ENCODE data around the gene PTPRK.

The PTPRK gene

DNA sequence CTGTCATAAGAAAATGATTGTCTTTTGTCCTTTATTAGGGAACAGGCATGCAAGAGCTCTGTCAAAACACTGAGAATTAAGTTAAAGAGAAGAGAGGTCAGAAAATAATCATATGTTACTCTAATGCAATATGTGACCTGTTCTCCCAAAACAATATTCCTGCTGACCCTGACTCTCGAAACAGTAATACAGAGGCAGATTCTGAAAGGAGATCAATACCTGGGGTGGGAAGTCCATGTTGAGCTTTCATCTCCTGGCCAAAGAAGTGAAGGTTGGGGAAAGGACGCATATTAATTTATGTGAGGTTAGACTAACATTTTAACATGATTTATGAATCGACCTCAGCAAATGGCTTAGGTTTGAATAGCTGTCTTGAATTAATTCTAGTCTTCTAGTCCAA, 243.0 kb downstream of the PTPRK start:
- DNase-seq = no peak

DNA sequence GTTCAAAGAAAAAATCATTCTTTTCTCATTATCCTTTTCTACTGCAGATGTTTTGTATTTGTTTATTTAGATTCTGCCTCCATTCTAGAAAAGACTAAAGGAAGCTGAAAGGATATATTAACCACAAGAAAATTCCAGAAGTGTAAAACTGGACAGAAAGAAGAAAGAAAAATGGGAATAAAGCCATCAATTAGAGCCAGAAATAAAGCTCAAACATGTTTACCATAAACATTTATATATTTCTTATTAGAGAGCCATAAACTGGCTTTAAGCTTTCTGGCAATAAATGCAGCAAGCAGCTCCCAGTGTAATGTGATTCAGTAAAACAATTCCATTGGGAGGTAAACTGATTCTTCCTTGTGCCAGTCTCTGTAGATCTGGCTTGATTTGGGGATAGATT, 244.1 kb downstream of the PTPRK start:
- no peak for DNase-seq

DNA sequence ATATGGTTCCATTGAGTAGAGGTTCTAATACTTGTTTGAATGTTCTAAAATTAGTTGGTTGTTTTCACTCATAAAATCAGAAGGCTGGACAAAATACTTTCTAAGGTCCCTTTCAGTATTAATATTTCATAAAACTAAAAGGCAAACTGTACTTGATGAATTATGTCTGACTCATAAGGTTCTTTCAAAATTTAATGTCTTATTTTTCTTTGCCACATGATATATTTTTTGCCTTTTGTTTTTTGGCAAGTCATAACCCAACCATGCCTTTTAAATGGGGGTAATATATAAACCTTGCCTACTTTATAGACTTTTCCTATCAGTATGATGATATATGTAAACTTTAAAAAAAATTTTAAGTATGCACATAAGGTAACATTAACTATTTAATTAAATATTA, 244.7 kb downstream of the PTPRK start:
- DNase-seq = no peak

DNA sequence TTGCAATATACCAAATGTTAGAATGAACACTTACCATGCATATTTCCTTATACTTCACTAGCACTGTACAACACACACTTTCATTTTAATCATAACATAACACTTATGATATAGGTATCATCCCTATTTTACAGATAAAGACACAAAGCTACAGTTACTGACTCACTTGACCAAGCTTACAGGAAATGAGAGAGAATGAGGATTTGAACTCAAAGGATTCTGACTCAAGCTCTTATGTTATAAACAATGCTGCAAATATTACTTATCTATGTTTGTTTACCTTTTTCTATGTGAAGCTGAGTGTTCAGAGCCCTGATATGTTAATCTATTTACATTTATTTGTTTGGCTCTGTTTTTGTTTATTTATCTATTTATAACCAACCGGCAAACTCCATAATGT, 245.4 kb downstream of the PTPRK start:
- DNase-seq = no peak

DNA sequence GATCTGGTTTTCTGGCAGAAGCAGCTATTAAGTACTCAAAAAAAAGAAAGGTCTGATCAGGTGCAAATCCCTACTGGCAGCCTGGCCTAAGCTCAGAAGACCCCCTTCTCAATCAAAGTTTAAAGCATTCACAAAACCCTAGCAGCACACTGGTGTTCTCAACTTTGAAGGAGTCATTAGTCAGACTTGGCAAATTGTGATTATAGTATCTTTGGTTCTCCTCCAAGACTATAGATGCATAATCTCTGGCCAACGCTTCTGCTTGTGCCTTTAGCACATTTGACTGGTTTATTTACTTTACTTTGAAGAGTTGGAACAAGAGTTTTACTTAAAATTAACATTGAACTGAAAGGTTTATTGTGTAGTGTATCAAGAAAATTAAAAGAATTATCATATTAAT, 248.9 kb downstream of the PTPRK start:
- DNase-seq = no peak

DNA sequence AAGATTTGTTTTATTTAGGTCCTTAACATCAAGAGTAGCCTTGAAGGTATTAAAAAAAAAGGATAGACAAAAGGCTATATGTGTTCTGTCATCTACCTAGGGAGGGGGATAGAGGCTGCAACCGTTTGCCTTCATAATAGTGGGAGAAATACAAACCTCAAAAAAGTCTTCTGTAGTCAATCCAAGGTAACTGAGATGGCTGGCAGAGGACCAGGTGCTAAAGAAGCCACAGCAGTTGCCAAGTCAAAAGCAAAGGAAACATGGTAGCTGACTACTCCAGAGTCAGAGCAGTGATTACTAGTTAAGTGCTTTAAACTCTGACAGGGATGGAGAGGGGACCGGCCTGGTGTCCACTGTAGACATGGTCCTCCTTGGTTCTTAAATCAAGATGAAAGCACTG, 249.4 kb downstream of the PTPRK start:
- no peak for DNase-seq

DNA sequence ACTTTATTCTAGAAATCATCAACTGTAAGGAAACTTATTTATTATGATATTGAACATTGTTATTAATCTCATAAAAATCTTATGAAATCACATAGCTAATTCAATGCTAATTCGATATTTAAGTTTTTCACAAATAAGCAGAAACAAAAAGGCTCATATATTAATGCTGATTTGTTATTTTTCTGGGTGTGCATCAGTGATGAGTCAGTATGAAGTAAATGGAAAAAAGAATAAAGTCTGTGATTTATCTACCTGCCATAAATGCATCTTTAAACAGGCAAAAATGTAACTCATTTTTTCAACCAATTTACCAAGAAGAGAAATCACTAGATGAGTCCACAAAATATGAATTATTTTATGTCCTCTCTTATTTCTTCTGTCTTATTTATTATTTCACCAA, 253.5 kb downstream of the PTPRK start:
- no peak for DNase-seq

DNA sequence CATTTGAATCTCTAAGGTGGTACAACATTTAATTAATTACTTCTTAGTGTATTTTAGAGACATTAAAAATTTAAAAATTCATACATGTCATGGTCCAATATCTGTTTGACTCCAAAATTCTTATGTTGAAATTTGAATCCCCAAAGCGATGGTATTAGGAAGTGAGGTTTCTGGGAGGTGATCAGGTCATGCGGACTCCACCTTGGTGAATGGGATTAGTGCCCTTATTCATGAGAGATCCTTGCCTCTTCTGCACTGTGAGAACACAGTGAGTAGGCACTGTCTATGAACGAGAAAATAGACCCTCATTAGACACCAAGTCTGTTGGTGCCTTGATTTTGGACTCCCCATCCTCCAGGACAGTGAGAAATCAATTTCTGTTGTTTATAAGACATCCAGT, 254.7 kb downstream of the PTPRK start:
- no peak for DNase-seq

DNA sequence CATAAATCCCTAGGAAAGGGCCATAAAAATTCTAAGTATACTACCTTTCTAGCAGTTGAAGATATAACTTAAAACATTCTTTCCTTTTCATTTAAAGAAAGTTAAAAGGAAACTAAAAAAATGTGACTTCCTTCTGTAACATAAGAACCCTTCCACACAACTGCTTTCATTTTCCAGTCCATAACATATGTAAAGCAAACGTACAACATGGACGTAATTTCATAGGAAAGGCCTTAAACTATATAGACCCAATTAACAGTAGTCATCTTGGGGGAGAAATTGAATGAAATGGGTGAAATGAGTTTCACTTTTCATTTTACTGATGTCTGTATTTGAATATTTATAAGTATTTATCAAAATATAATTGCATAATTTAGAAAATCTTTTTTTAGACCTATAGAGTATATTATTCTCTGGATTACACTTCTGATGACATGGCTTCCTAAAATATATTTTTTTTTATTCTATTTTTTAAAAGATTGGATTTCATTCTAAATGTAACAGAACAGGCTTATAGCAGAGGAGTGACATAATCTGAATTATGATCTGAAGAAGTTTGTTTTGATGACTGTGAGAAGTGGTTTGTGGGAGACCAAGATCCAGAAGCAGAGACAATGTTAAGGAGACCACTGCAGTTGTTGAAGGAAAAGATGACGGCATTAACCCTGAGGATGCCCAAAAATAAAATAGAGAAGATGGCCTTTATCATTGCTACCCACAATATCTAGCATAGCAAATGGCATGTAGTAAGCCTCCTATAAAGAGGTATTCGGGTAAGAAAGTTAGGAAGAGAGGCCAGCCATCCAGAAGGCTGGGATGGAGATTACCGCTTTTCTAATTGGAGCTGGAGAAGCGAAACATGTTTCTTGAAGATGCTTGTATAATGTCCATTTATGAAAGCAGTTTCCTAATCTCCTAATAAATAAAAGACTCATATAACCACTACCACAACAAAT, 260.4 kb downstream of the PTPRK start:
- DNase-seq = peak; percentile 28

DNA sequence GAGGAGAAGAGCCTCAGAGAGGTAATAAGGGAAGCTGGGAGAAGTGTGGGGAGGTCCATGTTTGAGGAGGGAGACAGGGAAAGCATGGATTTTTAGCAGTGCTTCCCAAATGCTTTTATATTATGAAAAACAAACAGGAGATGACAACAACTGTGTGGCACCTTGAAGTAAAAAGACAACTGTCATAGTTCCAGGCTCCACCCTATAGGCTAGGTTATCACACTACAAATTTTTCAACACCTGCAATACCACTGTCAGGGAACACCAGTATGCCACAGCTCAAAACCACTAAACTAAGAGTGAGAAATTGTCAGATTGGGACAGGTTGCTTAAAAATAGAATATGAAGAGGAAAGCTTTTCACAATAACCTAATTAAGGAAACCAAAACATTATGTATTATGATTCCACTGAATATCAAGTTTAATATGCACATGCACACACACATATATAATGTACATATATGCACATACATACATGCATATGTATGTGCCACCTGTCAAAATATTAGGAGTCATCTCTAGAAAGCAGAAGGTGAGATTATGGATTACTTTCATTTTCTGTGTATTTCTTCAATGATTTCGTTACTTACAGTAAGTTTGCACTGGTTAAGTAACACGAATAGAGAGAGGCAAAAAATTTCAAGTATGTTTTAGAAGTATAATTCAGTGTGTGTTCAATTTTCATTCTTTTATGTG, 261.2 kb downstream of the PTPRK start:
- peak; percentile 24 for DNase-seq

DNA sequence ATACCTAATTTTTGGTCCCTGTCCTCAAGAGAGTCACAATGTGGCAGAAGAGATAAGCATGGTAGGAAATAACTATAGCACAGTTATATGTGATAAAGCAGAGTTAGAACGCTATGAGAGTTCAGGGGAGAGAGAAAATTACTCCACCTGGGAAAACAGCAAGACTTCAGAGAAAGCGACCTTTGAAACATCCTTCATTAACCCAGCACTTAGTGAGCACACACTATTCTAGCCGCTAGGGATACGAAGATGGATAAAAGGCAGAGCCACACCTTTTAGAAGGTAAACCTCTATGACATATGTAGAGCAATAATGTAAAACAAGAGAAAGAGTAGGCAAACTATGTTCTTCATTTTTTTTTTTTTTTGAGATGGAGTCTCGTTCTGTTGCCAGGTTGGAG, 264.3 kb downstream of the PTPRK start:
- DNase-seq = no peak

DNA sequence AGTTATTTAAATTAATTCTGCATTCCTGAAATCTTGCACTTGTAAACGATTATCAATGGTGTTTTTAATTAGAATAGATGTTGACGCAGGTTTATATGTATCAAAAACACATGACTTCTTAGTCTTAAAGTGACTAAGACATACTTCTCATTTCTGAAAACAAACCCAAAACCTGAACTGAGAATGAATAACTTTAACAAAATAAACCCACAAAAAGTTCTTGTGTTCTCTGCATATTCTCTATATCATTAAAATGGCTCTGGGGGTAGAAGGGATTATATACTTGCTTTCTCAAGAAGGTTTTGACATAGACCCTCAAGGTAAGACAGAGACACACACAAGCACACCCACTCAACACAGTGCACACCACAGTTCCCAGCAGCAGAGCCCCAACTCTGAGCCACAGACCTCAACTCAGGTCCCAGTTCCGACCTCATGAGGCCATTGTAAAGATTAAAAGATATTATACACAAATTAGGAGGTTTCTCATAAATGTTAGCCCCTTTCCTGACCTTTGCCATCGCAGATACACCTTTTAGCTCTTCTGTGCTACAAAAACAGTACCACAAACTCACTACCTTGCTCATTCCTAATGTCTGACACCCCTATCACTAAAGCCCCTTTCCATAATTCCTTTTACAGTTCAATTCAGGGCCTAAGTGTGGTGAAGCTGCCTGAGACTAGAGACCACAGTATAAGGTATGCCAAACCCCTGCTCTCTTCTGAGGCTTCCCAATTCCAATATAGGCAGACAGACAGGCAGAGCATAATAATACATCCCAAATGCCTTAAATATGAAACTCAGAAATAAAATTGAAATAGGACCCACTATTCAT, 267.8 kb downstream of the PTPRK start:
- DNase-seq = no peak

DNA sequence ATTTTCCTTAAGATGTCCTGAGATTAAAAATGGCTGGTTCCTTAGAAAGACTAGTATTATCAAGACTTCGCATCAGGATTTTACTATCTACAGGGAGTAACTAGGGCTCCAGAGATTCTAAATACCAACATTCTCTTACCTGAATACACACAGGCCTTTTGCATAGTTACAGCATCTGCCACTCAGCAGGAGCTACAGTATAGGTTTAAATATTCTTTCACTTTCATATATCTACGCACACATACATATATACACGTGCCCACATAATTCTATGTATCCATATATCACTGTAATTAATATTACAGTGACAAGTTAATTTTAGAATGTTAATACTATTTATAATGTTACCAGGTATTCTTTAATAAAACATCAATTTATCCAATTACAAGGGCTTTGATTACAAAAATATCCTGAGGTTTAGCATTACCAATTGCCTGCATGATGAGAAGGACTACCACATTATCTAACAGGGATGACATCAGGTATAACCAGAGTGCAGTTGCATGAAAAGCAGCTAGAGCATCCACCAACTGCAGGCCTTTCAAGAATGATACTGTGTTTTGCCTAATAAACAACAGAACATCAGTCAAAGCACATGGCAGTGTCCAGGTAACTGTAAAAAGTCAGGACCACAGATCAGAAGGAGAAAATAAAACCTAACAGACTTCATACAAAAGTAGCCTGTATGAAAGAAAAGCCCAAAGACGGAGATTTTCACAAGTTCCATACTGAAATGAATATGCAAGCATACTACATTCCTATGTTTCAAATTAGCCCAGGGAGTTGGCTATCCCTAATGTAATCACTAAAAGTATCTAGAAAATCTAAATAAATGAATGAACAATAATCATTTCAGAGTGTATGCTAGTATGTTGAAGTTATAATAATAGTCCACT, 268.7 kb downstream of the PTPRK start:
- DNase-seq = no peak

DNA sequence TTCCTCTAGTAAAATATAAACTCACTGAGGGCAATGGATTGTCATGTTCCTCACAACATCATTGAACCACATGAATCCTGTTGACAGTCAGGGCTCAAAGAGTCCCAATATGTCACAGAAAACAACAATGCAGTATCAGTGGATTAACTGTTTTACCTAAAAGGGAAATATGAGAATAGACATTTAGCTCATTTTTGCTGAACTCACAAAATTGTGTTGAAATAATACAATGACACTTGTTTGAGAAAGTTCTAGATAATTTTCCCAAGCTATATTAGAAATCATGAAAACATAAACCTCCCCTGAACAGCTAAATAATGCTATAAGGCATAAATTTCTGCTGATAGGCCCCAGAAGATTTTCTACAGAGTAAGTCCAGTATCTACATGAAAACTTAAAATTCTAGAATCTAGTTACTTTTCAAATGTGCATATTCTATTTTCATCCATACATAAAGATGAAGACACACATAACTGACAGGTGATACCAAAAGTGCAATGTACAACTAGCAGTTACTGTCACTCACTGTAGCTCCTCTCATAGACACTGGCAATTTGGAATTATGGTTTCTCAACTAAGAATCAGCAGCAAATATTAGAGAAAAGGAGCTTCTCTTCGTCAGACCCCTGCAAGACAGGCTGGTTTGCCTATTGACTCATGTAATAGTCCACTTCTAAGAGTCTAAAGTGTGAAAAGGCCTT, 269.9 kb downstream of the PTPRK start:
- no peak for DNase-seq

DNA sequence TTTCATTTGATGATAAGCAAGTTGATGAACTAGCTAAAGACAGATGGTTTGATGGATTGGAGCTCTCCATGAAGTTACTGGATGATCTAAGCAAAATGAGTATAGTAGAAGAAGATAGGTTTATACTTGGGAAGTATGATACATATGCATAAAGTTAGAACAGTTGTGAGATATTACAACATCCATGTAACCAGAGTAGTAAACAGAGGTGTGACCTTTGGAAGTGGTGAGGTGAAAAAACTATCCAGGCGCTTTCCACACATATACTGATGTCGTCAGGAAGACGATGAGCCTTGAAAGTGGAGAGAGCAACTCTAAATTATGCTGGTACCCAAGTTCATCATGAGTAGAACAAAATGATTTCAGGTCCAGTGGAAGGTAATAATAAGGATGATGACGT, 271.0 kb downstream of the PTPRK start:
- no peak for DNase-seq

DNA sequence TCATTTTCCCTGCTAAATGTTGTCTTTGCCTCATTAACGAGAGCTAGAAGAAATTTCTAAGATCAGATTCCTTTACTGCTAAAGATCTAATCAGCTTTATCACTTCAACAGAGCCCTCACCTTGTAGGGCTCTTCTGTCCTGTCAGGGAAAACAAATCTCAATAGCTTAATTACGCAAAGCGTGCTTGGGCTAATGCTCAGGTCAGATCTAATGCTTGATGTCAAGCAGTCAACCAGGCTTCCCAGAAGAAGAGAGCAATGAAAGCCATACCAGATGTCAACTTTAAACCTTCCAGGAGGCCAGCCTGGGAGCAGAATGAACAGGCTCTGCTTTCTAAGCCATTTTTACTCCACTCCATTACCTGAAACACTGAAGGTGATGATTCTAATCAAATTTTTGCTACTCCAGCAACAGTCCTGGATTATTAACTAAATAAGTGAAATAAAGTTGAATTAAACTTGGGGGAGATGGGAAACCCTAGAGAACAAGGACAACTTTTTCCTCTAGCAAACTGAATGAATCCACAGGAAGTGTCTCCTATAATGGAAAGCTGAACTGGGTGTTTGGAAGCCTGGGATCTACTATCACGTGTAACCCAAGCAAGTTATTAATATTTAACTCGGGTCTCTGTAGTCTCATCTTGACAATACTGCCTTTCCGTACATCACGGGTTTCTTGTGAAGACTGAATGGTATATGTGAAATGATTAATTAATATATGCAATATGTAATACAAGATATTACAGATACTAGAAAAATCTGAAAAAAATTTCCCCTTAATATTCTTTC, 273.7 kb downstream of the PTPRK start:
- no peak for DNase-seq

DNA sequence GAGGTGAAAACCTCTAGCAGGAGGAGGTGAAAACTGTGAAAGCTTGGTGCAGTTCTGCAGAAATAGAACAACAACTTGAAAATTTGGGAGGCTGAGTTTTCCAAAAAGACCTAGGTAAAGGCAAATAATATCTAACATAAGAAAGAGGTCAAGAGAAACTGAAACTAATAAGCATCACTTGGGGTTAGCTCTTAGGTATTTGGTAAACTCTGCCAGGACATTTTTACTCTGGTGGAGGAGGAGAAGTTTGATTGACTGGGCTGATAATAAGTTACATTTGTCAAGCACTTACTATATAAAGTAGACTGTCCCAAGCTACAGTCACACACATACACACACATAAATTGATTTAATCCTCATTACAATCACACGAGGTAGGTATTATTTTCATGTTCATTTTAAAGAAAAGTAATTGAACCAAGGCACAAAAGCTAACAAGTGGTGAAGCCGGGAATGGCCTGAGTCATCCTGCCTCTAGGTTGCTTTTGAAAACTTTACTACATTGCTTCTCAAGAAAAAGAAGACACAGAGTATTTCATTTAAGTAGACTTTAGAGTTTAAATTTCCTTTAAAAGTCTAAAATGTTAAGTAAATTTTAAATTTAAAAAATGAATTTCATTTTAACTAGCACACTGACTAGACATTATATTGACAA, 275.5 kb downstream of the PTPRK start:
- no peak for DNase-seq

DNA sequence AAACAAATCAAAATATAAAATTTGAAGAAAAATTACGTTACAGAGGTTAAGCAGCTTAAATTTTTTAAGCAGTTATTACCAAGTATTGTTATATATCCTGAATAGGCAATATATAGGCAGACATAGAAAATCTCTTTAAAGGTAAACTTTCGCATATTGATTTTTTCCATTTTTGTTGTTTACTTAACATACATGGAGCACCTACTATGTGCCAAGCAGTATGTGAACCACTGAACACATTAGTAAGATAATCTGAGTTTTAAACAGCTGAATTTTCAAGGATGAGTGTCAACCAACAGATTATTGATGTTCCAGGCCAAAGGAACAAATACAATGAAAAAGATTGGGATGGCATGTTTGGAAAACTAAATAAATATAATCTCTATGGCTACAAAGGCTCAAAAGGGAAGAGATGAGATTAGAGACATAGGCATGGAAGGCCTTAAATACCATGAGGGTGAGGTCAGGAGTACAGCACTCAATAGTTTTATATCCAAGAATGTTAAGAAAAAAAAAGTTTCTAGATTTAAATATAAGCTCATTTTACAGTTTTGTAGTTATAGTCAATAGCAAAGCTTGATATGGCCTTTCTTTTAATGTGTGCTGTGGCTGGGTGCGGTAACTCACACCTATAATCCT, 277.5 kb downstream of the PTPRK start:
- DNase-seq = no peak

DNA sequence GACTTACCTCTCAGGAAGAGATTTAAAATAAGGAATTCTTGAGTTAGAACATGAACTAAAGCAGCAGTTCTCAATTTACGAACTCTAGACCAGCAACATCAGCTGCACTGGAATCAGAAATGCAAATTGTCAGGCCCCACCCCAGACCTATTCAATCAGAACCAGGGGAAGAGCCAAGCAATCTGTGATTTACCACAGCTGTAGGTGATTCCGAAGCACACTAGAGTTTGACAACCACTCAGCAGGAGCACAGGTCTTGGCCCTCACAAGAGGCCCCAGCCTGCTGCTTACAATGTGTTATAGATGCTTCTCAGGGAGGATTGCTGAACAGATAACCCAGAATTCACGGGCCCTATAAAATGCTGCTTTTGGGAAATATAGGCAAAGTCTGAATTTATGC, 279.2 kb downstream of the PTPRK start:
- no peak for DNase-seq

DNA sequence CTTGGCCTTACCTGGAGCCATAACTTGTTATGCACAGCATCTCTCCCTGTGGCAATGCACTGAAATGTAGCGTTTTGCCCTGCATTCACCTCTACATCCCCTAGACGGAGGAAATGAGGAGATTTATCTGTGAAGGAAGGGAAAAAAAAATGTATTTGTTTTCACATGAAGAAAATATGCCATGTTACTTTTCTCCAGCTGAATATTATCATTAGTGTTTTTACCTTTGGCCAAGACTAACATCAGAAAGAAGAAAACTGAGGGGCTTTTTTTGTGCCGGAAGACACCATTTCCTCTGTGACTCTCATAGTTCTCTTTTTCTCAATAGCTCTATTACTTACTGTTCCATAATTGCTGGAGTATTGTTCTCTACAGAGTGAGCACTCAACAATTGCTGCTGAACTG, 280.4 kb downstream of the PTPRK start:
- no peak for DNase-seq

Data from CD4-positive, alpha-beta T cell treated with Interleukin-4 for 4 hours (primary cell).